ENCODE results near the gene SYCE1L. TPM values are rescaled to one million over a fixed set of nuclear protein-coding genes. Genes with fewer than 3 reads are reported as not detected.

SYCE1L gene
- total RNA-seq, 2 donors from 2014 or later = 4.8 to 6.9 TPM

DNA sequence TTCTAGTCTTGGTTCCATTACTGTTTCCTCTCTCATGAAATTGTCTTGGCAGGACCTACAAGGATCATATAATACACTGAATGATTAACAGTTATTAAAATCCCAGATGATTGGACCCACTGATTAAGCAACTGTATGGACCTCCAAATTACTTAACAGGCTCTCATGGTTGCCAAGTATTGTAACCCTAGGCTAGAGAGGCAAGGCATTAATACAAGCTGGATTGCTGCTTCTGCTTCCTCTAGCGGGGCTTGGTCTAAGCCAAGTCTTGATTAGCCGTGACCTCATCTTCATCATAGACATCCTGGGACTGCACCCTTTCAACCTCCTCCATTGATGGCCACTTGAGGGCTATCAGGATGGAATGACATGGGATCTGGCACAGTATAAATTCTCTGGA, 46.9 kb downstream of the SYCE1L start:
- Histone ChIP-seq H3K9me3 (no peaks in the 10 kb centered on the region), H3K27ac (no peak overlapping the region), H3K4me1 (no peaks in the 10 kb centered on the region), H3K36me3 (no peaks in the 10 kb centered on the region), H3K27me3 (no peaks in the 10 kb centered on the region), H3K9ac (ENCODE audit: low read depth in 2 of 2, low read length in 2 of 2) (no peak overlapping the region), H3K4me3 (no peak overlapping the region)
- TF ChIP-seq, protein P1, sequence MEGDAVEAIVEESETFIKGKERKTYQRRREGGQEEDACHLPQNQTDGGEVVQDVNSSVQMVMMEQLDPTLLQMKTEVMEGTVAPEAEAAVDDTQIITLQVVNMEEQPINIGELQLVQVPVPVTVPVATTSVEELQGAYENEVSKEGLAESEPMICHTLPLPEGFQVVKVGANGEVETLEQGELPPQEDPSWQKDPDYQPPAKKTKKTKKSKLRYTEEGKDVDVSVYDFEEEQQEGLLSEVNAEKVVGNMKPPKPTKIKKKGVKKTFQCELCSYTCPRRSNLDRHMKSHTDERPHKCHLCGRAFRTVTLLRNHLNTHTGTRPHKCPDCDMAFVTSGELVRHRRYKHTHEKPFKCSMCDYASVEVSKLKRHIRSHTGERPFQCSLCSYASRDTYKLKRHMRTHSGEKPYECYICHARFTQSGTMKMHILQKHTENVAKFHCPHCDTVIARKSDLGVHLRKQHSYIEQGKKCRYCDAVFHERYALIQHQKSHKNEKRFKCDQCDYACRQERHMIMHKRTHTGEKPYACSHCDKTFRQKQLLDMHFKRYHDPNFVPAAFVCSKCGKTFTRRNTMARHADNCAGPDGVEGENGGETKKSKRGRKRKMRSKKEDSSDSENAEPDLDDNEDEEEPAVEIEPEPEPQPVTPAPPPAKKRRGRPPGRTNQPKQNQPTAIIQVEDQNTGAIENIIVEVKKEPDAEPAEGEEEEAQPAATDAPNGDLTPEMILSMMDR (IDR thresholded peaks at IDR 0.05) = no peak
- no peak for DNase-seq
- intact Hi-C loops (cut with DNase I) = no loop called here

DNA sequence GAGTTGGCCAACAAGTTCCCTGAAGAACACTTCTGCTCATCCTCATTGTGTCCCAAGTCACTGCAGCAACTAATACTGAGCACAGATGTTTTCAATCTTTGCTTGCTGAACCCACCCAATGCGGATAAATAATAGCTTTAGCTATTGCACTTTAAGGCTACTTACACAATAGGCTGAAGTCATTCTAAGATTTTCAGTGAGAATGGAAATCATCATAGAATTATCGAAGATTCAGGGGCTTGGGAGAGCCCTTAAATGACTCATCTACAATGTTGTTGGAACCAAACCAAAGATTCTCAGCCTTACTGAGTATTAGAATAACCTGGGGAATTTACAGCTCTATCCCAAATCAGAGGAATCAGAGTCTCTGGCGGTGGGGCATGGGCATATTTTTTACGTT, 51.2 kb downstream of the SYCE1L start:
- Histone ChIP-seq H3K27me3 (no peaks in the 10 kb centered on the region), H3K9me3 (no peaks in the 10 kb centered on the region), H3K27ac (no peak overlapping the region), H3K4me1 (no peaks in the 10 kb centered on the region), H3K36me3 (no peaks in the 10 kb centered on the region), H3K9ac (ENCODE audit: low read depth in 2 of 2, low read length in 2 of 2) (no peak overlapping the region), H3K4me3 (no peak overlapping the region)
- TF ChIP-seq, protein P1 (IDR thresholded peaks at IDR 0.05) = no peak
- intact Hi-C loops (cut with DNase I) = no loop called here
- no peak for DNase-seq

Other genes starting within 250 kb of the SYCE1L start
- gene MON1B, start 8.2 kb upstream of the SYCE1L start, total RNA-seq = 100 to 1,000 TPM in 1 of 2 donors, 10 to 100 TPM in 1; 69.6 to 103 TPM
- under 1 TPM; 0.05 to 0.29 TPM for gene ADAMTS18, start 235.6 kb downstream of the SYCE1L start, total RNA-seq